Thoracic aorta (tissue), 2 donors: ENCODE measurements around the gene EPHB2. TPM values are rescaled to one million over a fixed set of nuclear protein-coding genes. Genes with fewer than 3 reads are reported as not detected.

Source experiments
- ATAC-seq: fragments of 150-250 bp; one replicate; pipeline ENCODE4 v1.8.0; 2017; ENCODE audit warnings: low read depth; ENCODE audit not compliant: insufficient number of reproducible peaks, low FRiP score
- DNase-seq: peaks from one replicate; pipeline ENCODE4 v3.0.0-alpha.2; 2020; ENCODE audit warnings: low spot score
- H3K27ac ChIP-seq, 2 donors: fragments of 200-600 bp; sonication (generic); 1 replicate in 1 of 2; 2 replicates in 1 of 2; pipeline ENCODE4 v1.5.1; 2016; ENCODE audit warnings: mild to moderate bottlenecking in 2 of 2, moderate library complexity in 2 of 2
- H3K27me3 ChIP-seq: fragments of 200-600 bp; sonication (generic); replicated peaks from 2 replicates; pipeline ENCODE4 v1.6.0; 2016; ENCODE audit warnings: mild to moderate bottlenecking; ENCODE audit not compliant: insufficient read depth
- H3K36me3 ChIP-seq: fragments of 200-600 bp; sonication (generic); one replicate; pipeline ENCODE4 v1.5.1; 2016
- H3K4me1 ChIP-seq, 2 donors: fragments of 200-600 bp; sonication (generic); 1 replicate in 1 of 2; 2 replicates in 1 of 2; pipeline versions ENCODE4 v1.5.1 to v1.6.0; 2016; ENCODE audit warnings: low read depth in 2 of 2, mild to moderate bottlenecking in 1 of 2; ENCODE audit not compliant: control insufficient read depth in 1 of 2
- H3K4me3 ChIP-seq: fragments of 200-600 bp; sonication (generic); 2 replicates; pipeline ENCODE4 v1.5.1; 2016; ENCODE audit warnings: mild to moderate bottlenecking
- H3K9me3 ChIP-seq: fragments of 200-600 bp; sonication (generic); 2 replicates; pipeline ENCODE4 v1.5.1; 2016
- CTCF ChIP-seq: fragments of 200-600 bp; sonication (generic); IDR thresholded peaks from one replicate; pipeline ENCODE4 v1.5.1; 2019; ENCODE audit warnings: antibody characterized with exemption
- total RNA-seq, 2 donors: library from RNA; depleted of rRNA; stranded (reverse); fragments of >200 nt; gene quantifications; one replicate each; pipeline versions ENCODE4 v1.1.0 to v1.2.3, GENCODE V29; 2016

EPHB2 gene
- total RNA-seq, 2 donors from 2014 or later = 9.3 to 10.0 TPM

- TF ChIP-seq CTCF = no peak
- ATAC-seq = no peak
- no peak overlapping the region for H3K4me3 ChIP-seq
- no peaks in the 10 kb centered on the region for H3K36me3 ChIP-seq
- no peaks in the 10 kb centered on the region for H3K27me3 ChIP-seq
- H3K4me1 ChIP-seq = peaks cover 7 to 19% of the 10 kb centered on the region in 2 donors
- H3K9me3 ChIP-seq = no peaks in the 10 kb centered on the region
- no peak for DNase-seq
- no peak overlapping the region for H3K27ac ChIP-seq
Observed at GRCh38 chr1:22747021-22747734, 36.5 kb downstream of the EPHB2 start.

- H3K27ac ChIP-seq = no peak overlapping the region
- H3K4me1 ChIP-seq = peaks cover 7 to 19% of the 10 kb centered on the region in 2 donors
- H3K27me3 ChIP-seq = no peaks in the 10 kb centered on the region
- no peak for ATAC-seq
- DNase-seq = no peak
- H3K36me3 ChIP-seq = no peaks in the 10 kb centered on the region
- no peak overlapping the region for H3K4me3 ChIP-seq
- no peak for TF ChIP-seq CTCF
- no peaks in the 10 kb centered on the region for H3K9me3 ChIP-seq
Observed at GRCh38 chr1:22747735-22748073, 37.1 kb downstream of the EPHB2 start.

GRCh38 chr1:22749503-22749902, 38.9 kb downstream of the EPHB2 start:
- H3K4me1 ChIP-seq = peaks cover 7 to 30% of the 10 kb centered on the region in 2 donors
- H3K27ac ChIP-seq = peak overlapping the region; percentile 62 to 74
- TF ChIP-seq CTCF = no peak
- H3K4me3 ChIP-seq = no peak overlapping the region
- H3K36me3 ChIP-seq = no peaks in the 10 kb centered on the region
- no peaks in the 10 kb centered on the region for H3K9me3 ChIP-seq
- no peak for ATAC-seq
- no peak for DNase-seq
- H3K27me3 ChIP-seq = no peaks in the 10 kb centered on the region

- peak overlapping the region; percentile 62 to 74 for H3K27ac ChIP-seq
- peaks cover 7 to 30% of the 10 kb centered on the region in 2 donors for H3K4me1 ChIP-seq
- DNase-seq (peak; percentile 50), ATAC-seq (no peak)
- no peak for TF ChIP-seq CTCF
- no peaks in the 10 kb centered on the region for H3K36me3 ChIP-seq
- H3K4me3 ChIP-seq = no peak overlapping the region
- no peaks in the 10 kb centered on the region for H3K9me3 ChIP-seq
- no peaks in the 10 kb centered on the region for H3K27me3 ChIP-seq
Observed at GRCh38 chr1:22749919-22750684, 39.5 kb downstream of the EPHB2 start.

GRCh38 chr1:22750685-22751051, 40.0 kb downstream of the EPHB2 start:
- Histone ChIP-seq H3K36me3 (no peaks in the 10 kb centered on the region), H3K9me3 (no peaks in the 10 kb centered on the region), H3K27ac (peak overlapping the region; percentile 36 to 62), H3K4me3 (no peak overlapping the region), H3K4me1 (peaks cover 7 to 30% of the 10 kb centered on the region in 2 donors), H3K27me3 (no peaks in the 10 kb centered on the region)
- no peak for DNase-seq
- ATAC-seq = no peak
- TF ChIP-seq CTCF = no peak
